HepG2 (cell line): ENCODE data around the gene CD109. TPM values are rescaled to one million over a fixed set of nuclear protein-coding genes. Genes with fewer than 3 reads are reported as not detected.
A peak's percentile ranks its signal among the peaks of the same experiment; 100 is the strongest.

ENCODE experiments used
- BORCS8-MEF2B ChIP-seq: sonication (generic); formaldehyde crosslinking; IDR thresholded peaks from 2 replicates; pipeline ENCODE4 v1.8.0; 2022; ENCODE audit warnings: mild to moderate bottlenecking, missing genetic modification reagents
- MAZ ChIP-seq, 2 experiments: sonication (generic) in 1 of 2; formaldehyde crosslinking in 1 of 2; IDR thresholded peaks; 2 replicates each; pipeline versions ENCODE4 v1.5.0 to v1.6.1; 2012 to 2020; ENCODE audit warnings: low read depth in 2 of 2, mild to moderate bottlenecking in 2 of 2, borderline replicate concordance in 1 of 2, improper control_type of control experiment in 1 of 2, low read length in 1 of 2, missing genetic modification reagents in 1 of 2, moderate library complexity in 1 of 2
- NFE2 ChIP-seq: sonication (generic); formaldehyde crosslinking; IDR thresholded peaks from 2 replicates; pipeline ENCODE4 v1.4.0; 2020; ENCODE audit warnings: missing genetic modification reagents
- NPAS2 ChIP-seq: sonication (generic); formaldehyde crosslinking; IDR thresholded peaks from 2 replicates; pipeline ENCODE4 v1.8.0; 2022; ENCODE audit warnings: mild to moderate bottlenecking, missing genetic modification reagents, borderline replicate concordance
- SETDB1 ChIP-seq: sonication (generic); formaldehyde crosslinking; IDR thresholded peaks from 2 replicates; pipeline ENCODE4 v1.5.1; 2020; ENCODE audit warnings: missing genetic modification reagents, mild to moderate bottlenecking, borderline replicate concordance
- YY1 ChIP-seq: IDR thresholded peaks from 2 replicates; pipeline ENCODE4 v1.6.1; 2011; ENCODE audit warnings: low read length, low read depth, moderate library complexity, mild to moderate bottlenecking; ENCODE audit not compliant: insufficient read depth, insufficient replicate concordance
- ZFAT ChIP-seq: sonication (generic); formaldehyde crosslinking; conservative IDR thresholded peaks from 2 replicates; pipeline ENCODE4 v1.8.1; 2023; ENCODE audit warnings: missing genetic modification reagents, inconsistent platforms
- ZNF430 ChIP-seq: sonication (generic); formaldehyde crosslinking; IDR thresholded peaks from 2 replicates; pipeline ENCODE4 v1.9.0; 2021; ENCODE audit warnings: mild to moderate bottlenecking, missing genetic modification reagents
- ZNF598 ChIP-seq: sonication (generic); formaldehyde crosslinking; IDR thresholded peaks from 2 replicates; pipeline ENCODE4 v1.5.1; 2020; ENCODE audit warnings: mild to moderate bottlenecking, missing genetic modification reagents, borderline replicate concordance
- ZUFSP ChIP-seq: sonication (generic); formaldehyde crosslinking; IDR thresholded peaks from 2 replicates; pipeline ENCODE4 v1.9.0; 2021; ENCODE audit warnings: missing genetic modification reagents, mild to moderate bottlenecking, borderline replicate concordance
- polyA plus RNA-seq, 8 experiments: library from polyadenylated mRNA; depleted of rRNA in 3 of 8; stranded (reverse) in 7 of 8; unstranded in 1 of 8; fragments of >200 nt; fragmentation: Illumina TruSeq in 4 of 8; extraction: Trizol in 4 of 8; gene quantifications; 2 replicates each; pipeline versions ENCODE4 v1.2.1 to v1.2.3, GENCODE V29; 2011 to 2016; ENCODE audit warnings: low read depth in 4 of 8, missing spikeins in 1 of 8, mixed read lengths in 1 of 8; ENCODE audit not compliant: insufficient read depth in 1 of 8
- total RNA-seq, 5 experiments: library from RNA; depleted of rRNA; stranded (reverse); fragments of >200 nt; fragmentation: Illumina TruSeq; extraction: Trizol; gene quantifications; 2 replicates each; pipeline ENCODE4 v1.2.3, GENCODE V29; 2016; ENCODE audit warnings: low read depth in 1 of 5
- TF ChIP-seq, protein P1 (sequence below): sonication (generic); formaldehyde crosslinking; IDR thresholded peaks from 2 replicates; pipeline ENCODE4 v1.4.0; 2020; ENCODE audit warnings: mild to moderate bottlenecking, missing genetic modification reagents
- TF ChIP-seq, protein P2 (sequence below): sonication (generic); formaldehyde crosslinking; IDR thresholded peaks from 2 replicates; pipeline ENCODE4 v1.5.0; 2020; ENCODE audit warnings: missing genetic modification reagents
- TF ChIP-seq, protein P3 (sequence below), 2 experiments: sonication (generic) in 1 of 2; formaldehyde crosslinking in 1 of 2; IDR thresholded peaks; 2 replicates each; pipeline versions ENCODE4 v1.4.0 to v1.6.1; 2018 to 2020; ENCODE audit warnings: missing genetic modification reagents in 2 of 2, borderline replicate concordance in 1 of 2, low read depth in 1 of 2, mild to moderate bottlenecking in 1 of 2, missing biosample characterization in 1 of 2

Gene CD109
- total and polyA plus RNA-seq, 2 of the 13 experiments (the other 11 are each of a cell fraction or from before 2014, with no cell fraction given): 0.93 to 2.1 TPM

GRCh38 chr6:73653571-73654424 is 42.2 kb upstream of the CD109 start, which contains the start of gene SLC17A5 (continued):
- TF ChIP-seq NPAS2 (CRISPR knock-in tag) (no peak), NFE2 (no peak), ZNF598 (CRISPR knock-in tag) (peak; percentile 92; the same call in 1 of the 2 replicates), YY1 (peak; percentile 98), BORCS8-MEF2B (CRISPR knock-in tag) (no peak), SETDB1 (no peak), ZNF430 (CRISPR knock-in tag) (no peak; the same call in 1 of the 2 replicates), ZUFSP (CRISPR knock-in tag) (no peak), ZFAT (CRISPR knock-in tag) (peak; percentile 35; the same call in 1 of the 2 replicates), MAZ (IDR thresholded peaks at IDR 0.05; ENCODE audit: borderline replicate concordance, low read depth, low read length) (peak; percentile 79), MAZ (CRISPR knock-in tag; IDR thresholded peaks at IDR 0.05; ENCODE audit: low read depth) (peak; percentile 91)
- TF ChIP-seq, protein P1, sequence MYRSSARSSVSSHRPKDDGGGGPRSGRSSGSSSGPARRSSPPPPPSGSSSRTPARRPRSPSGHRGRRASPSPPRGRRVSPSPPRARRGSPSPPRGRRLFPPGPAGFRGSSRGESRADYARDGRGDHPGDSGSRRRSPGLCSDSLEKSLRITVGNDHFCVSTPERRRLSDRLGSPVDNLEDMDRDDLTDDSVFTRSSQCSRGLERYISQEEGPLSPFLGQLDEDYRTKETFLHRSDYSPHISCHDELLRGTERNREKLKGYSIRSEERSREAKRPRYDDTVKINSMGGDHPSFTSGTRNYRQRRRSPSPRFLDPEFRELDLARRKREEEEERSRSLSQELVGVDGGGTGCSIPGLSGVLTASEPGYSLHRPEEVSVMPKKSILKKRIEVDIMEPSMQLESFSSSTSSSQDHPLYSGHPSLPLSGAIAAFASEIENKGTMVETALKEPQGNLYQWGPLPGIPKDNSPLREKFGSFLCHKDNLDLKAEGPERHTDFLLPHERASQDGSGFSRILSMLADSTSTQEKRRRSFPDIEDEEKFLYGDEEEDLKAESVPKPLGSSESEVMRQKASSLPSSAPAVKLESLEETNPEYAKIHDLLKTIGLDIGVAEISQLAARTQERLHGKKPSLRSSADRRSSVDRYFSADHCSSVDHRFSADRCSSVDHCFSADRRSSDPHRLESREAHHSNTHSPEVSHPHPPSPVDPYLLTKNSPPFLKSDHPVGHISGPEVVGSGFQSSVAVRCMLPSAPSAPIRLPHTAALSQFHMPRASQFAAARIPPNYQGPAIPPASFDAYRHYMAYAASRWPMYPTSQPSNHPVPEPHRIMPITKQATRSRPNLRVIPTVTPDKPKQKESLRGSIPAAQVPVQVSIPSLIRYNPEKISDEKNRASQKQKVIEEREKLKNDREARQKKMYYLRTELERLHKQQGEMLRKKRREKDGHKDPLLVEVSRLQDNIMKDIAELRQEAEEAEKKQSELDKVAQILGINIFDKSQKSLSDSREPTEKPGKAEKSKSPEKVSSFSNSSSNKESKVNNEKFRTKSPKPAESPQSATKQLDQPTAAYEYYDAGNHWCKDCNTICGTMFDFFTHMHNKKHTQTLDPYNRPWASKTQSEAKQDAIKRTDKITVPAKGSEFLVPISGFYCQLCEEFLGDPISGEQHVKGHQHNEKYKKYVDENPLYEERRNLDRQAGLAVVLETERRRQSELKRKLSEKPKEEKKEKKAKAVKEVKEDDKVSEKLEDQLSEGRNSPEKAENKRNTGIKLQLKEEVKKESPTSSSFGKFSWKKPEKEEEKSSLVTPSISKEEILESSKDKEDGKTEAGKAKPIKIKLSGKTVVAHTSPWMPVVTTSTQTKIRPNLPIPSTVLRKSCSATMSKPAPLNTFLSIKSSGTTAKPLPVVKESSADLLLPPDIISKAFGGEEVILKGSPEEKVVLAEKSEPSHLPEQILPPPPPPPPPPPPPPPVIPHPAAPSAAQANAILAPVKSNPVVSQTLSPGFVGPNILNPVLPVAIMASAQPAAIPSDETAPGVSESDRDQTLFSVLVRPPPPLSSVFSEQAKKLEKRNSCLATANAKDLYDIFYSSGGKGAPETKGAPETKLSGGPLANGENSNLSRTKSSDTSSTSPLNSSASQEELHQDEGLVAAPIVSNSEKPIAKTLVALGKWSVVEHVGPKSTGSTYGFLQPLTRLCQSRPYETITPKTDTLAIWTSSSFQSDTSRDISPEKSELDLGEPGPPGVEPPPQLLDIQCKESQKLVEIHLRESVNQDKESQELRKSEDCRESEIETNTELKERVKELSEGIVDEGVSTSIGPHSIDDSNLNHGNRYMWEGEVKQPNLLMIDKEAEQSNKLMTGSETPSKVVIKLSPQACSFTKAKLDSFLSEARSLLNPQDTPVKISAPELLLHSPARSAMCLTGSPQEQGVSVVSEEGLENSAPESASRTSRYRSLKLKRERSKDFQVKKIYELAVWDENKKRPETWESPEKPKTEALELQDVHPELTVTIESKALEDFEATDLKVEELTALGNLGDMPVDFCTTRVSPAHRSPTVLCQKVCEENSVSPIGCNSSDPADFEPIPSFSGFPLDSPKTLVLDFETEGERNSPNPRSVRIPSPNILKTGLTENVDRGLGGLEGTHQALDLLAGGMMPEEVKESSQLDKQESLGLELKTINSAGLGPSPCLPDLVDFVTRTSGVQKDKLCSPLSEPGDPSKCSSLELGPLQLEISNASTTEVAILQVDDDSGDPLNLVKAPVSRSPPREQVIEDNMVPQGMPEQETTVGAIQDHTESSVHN: peak; percentile 26; the same call in 1 of the 2 replicates
- TF ChIP-seq, protein P2, sequence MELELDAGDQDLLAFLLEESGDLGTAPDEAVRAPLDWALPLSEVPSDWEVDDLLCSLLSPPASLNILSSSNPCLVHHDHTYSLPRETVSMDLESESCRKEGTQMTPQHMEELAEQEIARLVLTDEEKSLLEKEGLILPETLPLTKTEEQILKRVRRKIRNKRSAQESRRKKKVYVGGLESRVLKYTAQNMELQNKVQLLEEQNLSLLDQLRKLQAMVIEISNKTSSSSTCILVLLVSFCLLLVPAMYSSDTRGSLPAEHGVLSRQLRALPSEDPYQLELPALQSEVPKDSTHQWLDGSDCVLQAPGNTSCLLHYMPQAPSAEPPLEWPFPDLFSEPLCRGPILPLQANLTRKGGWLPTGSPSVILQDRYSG (CRISPR knock-in tag): no peak
- TF ChIP-seq, protein P3, sequence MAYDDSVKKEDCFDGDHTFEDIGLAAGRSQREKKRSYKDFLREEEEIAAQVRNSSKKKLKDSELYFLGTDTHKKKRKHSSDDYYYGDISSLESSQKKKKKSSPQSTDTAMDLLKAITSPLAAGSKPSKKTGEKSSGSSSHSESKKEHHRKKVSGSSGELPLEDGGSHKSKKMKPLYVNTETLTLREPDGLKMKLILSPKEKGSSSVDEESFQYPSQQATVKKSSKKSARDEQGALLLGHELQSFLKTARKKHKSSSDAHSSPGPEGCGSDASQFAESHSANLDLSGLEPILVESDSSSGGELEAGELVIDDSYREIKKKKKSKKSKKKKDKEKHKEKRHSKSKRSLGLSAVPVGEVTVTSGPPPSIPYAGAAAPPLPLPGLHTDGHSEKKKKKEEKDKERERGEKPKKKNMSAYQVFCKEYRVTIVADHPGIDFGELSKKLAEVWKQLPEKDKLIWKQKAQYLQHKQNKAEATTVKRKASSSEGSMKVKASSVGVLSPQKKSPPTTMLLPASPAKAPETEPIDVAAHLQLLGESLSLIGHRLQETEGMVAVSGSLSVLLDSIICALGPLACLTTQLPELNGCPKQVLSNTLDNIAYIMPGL (CRISPR knock-in tag; IDR thresholded peaks at IDR 0.05; ENCODE audit: borderline replicate concordance in 1 of 2, low read depth in 1 of 2): peak; percentile 61 to 64
